Ascending aorta (tissue), 2 donors: ENCODE measurements around the gene BIRC7. TPM values are rescaled to one million over a fixed set of nuclear protein-coding genes. Genes with fewer than 3 reads are reported as not detected.

Experiments
- DNase-seq, 2 donors: peaks; one replicate each; pipeline ENCODE4 v3.0.0-alpha.2; 2019; ENCODE audit warnings: low spot score in 2 of 2
- H3K27ac ChIP-seq, 2 donors: fragments of 200-600 bp; sonication (generic); one replicate each; pipeline ENCODE4 v1.5.1; 2016 to 2017; ENCODE audit warnings: mild to moderate bottlenecking in 1 of 2
- H3K27me3 ChIP-seq: fragments of 200-600 bp; sonication (generic); one replicate; pipeline ENCODE4 v1.5.1; 2017
- H3K36me3 ChIP-seq, 2 donors: fragments of 200-600 bp; sonication (generic); one replicate each; pipeline ENCODE4 v1.5.1; 2016
- H3K4me1 ChIP-seq, 2 donors: fragments of 200-600 bp; sonication (generic); one replicate each; pipeline ENCODE4 v1.5.1; 2016 to 2017; ENCODE audit warnings: mild to moderate bottlenecking in 1 of 2
- H3K4me3 ChIP-seq, 2 donors: fragments of 200-600 bp; sonication (generic); one replicate each; pipeline ENCODE4 v1.5.1; 2016 to 2017; ENCODE audit warnings: mild to moderate bottlenecking in 1 of 2
- H3K9me3 ChIP-seq, 2 donors: fragments of 200-600 bp; sonication (generic); one replicate each; pipeline ENCODE4 v1.5.1; 2016
- CTCF ChIP-seq, 3 experiments: fragments of 200-600 bp in 2 of 3; fragments of 450-650 bp in 1 of 3; sonication (generic) in 2 of 3; IDR thresholded peaks; one replicate each; pipeline ENCODE4 v1.5.1; 2016 to 2019; ENCODE audit warnings: antibody characterized with exemption in 3 of 3, mild to moderate bottlenecking in 1 of 3, moderate library complexity in 1 of 3
- intact Hi-C: fragments of 100-400 bp; cut with DNase I; formaldehyde crosslinking; loops from one replicate; pipeline ENCODE4 v1.15.1; 2023
- total RNA-seq: library from RNA; depleted of rRNA; stranded (reverse); fragments of >200 nt; gene quantifications from one replicate; pipeline ENCODE4 v1.1.0, GENCODE V29; 2016

Gene BIRC7
- total RNA-seq, 1 donor from 2014 or later: not detected

GRCh38 chr20:63259734-63260460, 24.2 kb downstream of the BIRC7 start:
- Histone ChIP-seq H3K9me3 (no peaks in the 10 kb centered on the region), H3K4me1 (no peaks in the 10 kb centered on the region), H3K4me3 (no peak overlapping the region), H3K27ac (no peak overlapping the region), H3K36me3 (no peaks in the 10 kb centered on the region), H3K27me3 (no peaks in the 10 kb centered on the region)
- DNase-seq: no peak
- intact Hi-C loops: no loop called here
- no peak for TF ChIP-seq CTCF (IDR thresholded peaks at IDR 0.05)

- intact Hi-C loops: no loop called here
- H3K27me3 ChIP-seq: no peaks in the 10 kb centered on the region
Observed at GRCh38 chr20:63260521-63260920, 24.8 kb downstream of the BIRC7 start.

GRCh38 chr20:63261060-63261794, 25.5 kb downstream of the BIRC7 start:
- intact Hi-C loops: no loop called here
- TF ChIP-seq CTCF (IDR thresholded peaks at IDR 0.05): no peak
- Histone ChIP-seq H3K4me3 (no peak overlapping the region), H3K36me3 (no peaks in the 10 kb centered on the region), H3K4me1 (no peaks in the 10 kb centered on the region), H3K27ac (no peak overlapping the region), H3K27me3 (no peaks in the 10 kb centered on the region), H3K9me3 (no peaks in the 10 kb centered on the region)
- DNase-seq: no peak

More at GRCh38 chr20:63260521-63260920, 24.8 kb downstream of the BIRC7 start:
- no peak overlapping the region for H3K27ac ChIP-seq
- no peaks in the 10 kb centered on the region for H3K36me3 ChIP-seq
- DNase-seq: no peak
- no peaks in the 10 kb centered on the region for H3K4me1 ChIP-seq
- TF ChIP-seq CTCF (IDR thresholded peaks at IDR 0.05): no peak
- H3K4me3 ChIP-seq: no peak overlapping the region
- H3K9me3 ChIP-seq: no peaks in the 10 kb centered on the region

- Histone ChIP-seq H3K27me3 (no peaks in the 10 kb centered on the region), H3K27ac (no peak overlapping the region)
- intact Hi-C loops: no loop called here
Observed at GRCh38 chr20:63261795-63262528, 26.3 kb downstream of the BIRC7 start.

GRCh38 chr20:63262836-63263235, 27.1 kb downstream of the BIRC7 start:
- Histone ChIP-seq H3K9me3 (no peaks in the 10 kb centered on the region), H3K4me1 (no peaks in the 10 kb centered on the region), H3K27ac (no peak overlapping the region), H3K4me3 (no peak overlapping the region), H3K36me3 (no peaks in the 10 kb centered on the region), H3K27me3 (no peaks in the 10 kb centered on the region)
- intact Hi-C loops: no loop called here
- no peak for TF ChIP-seq CTCF (IDR thresholded peaks at IDR 0.05)
- no peak for DNase-seq

More at GRCh38 chr20:63261795-63262528, 26.3 kb downstream of the BIRC7 start:
- TF ChIP-seq CTCF (IDR thresholded peaks at IDR 0.05): no peak
- no peak for DNase-seq
- Histone ChIP-seq H3K4me3 (no peak overlapping the region), H3K4me1 (no peaks in the 10 kb centered on the region), H3K9me3 (no peaks in the 10 kb centered on the region), H3K36me3 (no peaks in the 10 kb centered on the region)
